ENCODE measurements around the gene FOXD3.

FOXD3 gene

GRCh38 chr1:63322114-63322943, at the start of gene FOXD3:
Gene FOXD3, plus strand, starts transcription at chr1:63322567. Its CDS starts 492 bp downstream, at chr1:63323059.
- peak; percentile 22 for DNase-seq

GRCh38 chr1:63272811-63273210, 49.6 kb upstream of the FOXD3 start:
- DNase-seq: no peak

GRCh38 chr1:63274371-63274770, 48.0 kb upstream of the FOXD3 start:
- DNase-seq: no peak

- DNase-seq: no peak
Observed at GRCh38 chr1:63274979-63275378, 47.4 kb upstream of the FOXD3 start.

GRCh38 chr1:63276624-63277023, 45.7 kb upstream of the FOXD3 start:
- no peak for DNase-seq

- DNase-seq: no peak
Observed at GRCh38 chr1:63277195-63278192, 44.9 kb upstream of the FOXD3 start.

- DNase-seq: no peak
Observed at GRCh38 chr1:63281753-63282152, 40.6 kb upstream of the FOXD3 start.

GRCh38 chr1:63289135-63289534, 33.2 kb upstream of the FOXD3 start:
- DNase-seq: no peak

GRCh38 chr1:63294803-63295594, 27.4 kb upstream of the FOXD3 start:
- DNase-seq: no peak

GRCh38 chr1:63304410-63304809, 18.0 kb upstream of the FOXD3 start:
- no peak for DNase-seq

GRCh38 chr1:63305043-63305442, 17.3 kb upstream of the FOXD3 start:
- DNase-seq: no peak

- no peak for DNase-seq
Observed at GRCh38 chr1:63307196-63307794, 15.1 kb upstream of the FOXD3 start.

- DNase-seq: no peak
Observed at GRCh38 chr1:63316598-63316983, 5.8 kb upstream of the FOXD3 start.

GRCh38 chr1:63316984-63317816, 5.2 kb upstream of the FOXD3 start:
- DNase-seq: peak; percentile 41

GRCh38 chr1:63317817-63318152, 4.6 kb upstream of the FOXD3 start:
- no peak for DNase-seq

GRCh38 chr1:63318201-63318979, 4.0 kb upstream of the FOXD3 start:
- no peak for DNase-seq

GRCh38 chr1:63319046-63320021, 3.0 kb upstream of the FOXD3 start:
- no peak for DNase-seq

- no peak for DNase-seq
Observed at GRCh38 chr1:63320022-63320721, 2.2 kb upstream of the FOXD3 start.

All from CD4-positive, alpha-beta T cell treated with Interleukin-17A for 1 hour (primary cell).